HG03378 (cell line): Measurements from ENCODE around the gene FBXW2.

ENCODE experiments used
- ATAC-seq: cut with Tn5 transposase; IDR thresholded peaks from one replicate; pipeline ENCODE4 v1.9.1; 2021; ENCODE audit warnings: mild to moderate bottlenecking, moderate library complexity; ENCODE audit not compliant: unreplicated experiment

The FBXW2 gene

GRCh38 chr9:120715389-120715924 lies 77.8 kb downstream of the FBXW2 start:
- ATAC-seq: no peak

- ATAC-seq: peak; percentile 24
Observed at GRCh38 chr9:120714846-120715388, 78.3 kb downstream of the FBXW2 start.

DNA sequence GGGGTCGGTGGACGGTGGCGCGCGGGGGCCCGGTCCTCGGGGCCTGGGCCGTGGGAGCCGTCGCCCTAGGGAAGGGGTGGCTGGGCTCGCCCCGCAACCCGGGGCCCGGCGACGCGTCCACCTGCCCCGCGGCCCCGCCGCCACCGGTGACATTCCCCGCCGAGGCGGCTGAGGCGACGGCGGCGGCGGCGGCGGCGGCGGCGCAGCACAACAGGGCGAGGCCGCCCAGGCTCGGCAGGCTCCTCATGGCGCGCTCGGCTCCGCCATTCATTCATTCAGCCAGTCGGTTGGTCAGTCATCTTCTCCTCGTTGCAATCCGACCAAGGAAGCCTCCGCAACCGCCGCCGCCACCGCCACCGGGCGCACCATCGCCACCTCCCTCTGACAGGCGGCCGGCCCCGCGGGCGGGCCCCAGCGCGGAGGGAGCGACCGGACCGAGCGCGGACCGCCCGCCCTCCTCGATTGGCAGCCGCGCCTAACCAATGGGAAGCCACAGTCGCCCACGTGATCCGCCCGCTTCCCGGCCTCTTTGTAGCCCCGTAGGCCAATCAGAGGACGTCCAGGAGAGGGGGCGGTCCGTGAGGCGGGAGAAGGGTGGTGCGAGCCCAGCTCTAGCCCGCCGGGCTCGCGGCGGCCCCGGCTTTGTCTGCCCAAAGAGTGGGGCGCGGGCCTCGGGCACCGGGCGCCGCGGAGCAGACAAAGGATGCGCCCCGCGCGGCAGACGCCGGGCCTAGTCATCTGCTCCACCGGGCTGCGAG lies 78.9 kb downstream of the FBXW2 start, which contains the start of gene MEGF9:
Gene MEGF9, minus strand, starts transcription at position 383 of the 758 bp plus-strand sequence. Its CDS starts 112 bp downstream, at position 271.
- peak; percentile 89 for ATAC-seq

- ATAC-seq: no peak
Observed at GRCh38 chr9:120713257-120714087, 79.7 kb downstream of the FBXW2 start.

GRCh38 chr9:120712539-120713031 lies 80.6 kb downstream of the FBXW2 start:
- ATAC-seq: no peak

DNA sequence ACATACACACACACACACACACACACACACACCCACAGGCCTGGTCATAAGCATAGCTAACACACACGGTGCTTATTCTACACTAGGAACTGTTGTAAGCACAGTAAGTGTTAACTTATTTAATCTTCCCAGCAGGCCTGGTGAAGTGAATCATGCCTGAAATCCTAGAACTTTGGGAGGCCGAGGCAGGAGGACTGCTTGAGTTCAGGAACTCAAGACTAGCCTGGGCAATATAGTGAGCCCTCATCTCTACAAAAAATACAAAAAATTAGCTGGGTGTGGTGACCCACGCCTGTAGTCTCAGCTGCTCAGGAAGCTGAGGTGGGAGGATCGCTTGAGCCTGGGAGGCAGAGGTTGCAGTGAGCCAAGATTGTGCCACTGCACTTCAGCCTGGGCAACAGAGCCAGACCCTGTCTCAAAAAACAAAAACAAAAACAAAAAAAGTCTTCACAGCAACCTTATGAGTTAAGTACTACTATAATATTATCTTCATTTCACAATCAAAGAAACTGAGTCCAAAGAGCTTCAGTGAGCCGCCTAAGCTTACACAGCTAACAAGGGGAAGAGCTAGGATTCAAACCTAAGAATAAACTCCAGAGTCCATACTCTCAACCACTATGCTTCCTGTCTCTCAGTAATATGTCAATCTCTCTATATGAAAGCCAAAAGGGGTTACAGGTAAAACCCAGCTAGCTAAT lies 81.2 kb downstream of the FBXW2 start:
- no peak for ATAC-seq

GRCh38 chr9:120711354-120711753 lies 81.9 kb downstream of the FBXW2 start:
- no peak for ATAC-seq

GRCh38 chr9:120710110-120710981 lies 82.9 kb downstream of the FBXW2 start:
- no peak for ATAC-seq

DNA sequence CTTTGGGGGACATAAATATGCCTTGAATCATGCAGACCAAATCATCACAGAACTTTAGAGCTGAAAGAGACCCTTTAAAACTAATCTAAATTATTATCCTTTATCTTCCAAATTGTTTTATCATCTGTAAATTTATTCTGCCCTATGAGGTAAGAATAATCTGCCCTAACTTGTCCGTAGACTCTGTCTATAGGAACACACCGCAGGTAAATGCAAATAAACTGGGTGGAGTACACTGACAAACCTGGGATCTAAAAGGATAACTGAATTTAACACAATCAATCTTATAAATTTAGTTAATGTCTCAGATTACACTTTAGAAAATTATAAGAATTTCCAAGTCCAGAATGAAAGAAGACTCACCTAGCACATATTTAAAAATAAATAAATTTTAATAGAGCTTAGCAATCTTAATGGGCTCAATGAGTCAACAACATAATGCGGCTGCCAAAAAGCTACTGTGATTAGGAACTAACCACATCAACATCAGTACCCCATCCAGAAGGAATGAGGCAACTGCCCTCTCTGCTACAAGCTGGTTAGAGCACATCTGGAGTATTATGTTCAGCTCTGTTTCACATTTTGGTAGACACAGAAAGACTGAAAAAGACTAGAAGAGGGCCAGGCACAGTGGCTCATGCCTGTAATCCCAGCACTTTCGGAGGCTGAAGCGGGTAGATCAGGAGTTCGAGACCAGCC lies 84.5 kb downstream of the FBXW2 start:
- ATAC-seq: no peak

GRCh38 chr9:120707170-120707569 lies 86.0 kb downstream of the FBXW2 start:
- ATAC-seq: no peak
